Epidermal melanocyte (primary cell): ENCODE results near the gene ABCG1.

Experiments
- DNase-seq: peaks from one replicate; pipeline ENCODE4 v3.0.0; 2011; ENCODE audit warnings: low spot score; ENCODE audit not compliant: insufficient read length

The ABCG1 gene

GRCh38 chr21:42231756-42232155, 12.8 kb downstream of the ABCG1 start:
- DNase-seq = no peak

GRCh38 chr21:42232176-42232825, 13.4 kb downstream of the ABCG1 start:
- DNase-seq = no peak

GRCh38 chr21:42233067-42233961, 14.4 kb downstream of the ABCG1 start:
- DNase-seq = no peak

GRCh38 chr21:42234041-42234440, 15.1 kb downstream of the ABCG1 start:
- no peak for DNase-seq

GRCh38 chr21:42234464-42235241, 15.7 kb downstream of the ABCG1 start:
- no peak for DNase-seq

GRCh38 chr21:42235593-42235992, 16.7 kb downstream of the ABCG1 start:
- no peak for DNase-seq

- DNase-seq = no peak
These were observed 17.1 kb downstream of the ABCG1 start for GRCh38 chr21:42236014-42236413.

GRCh38 chr21:42236693-42237092, 17.8 kb downstream of the ABCG1 start:
- DNase-seq = no peak

GRCh38 chr21:42237161-42237560, 18.2 kb downstream of the ABCG1 start:
- no peak for DNase-seq

GRCh38 chr21:42237577-42237976, 18.6 kb downstream of the ABCG1 start:
- DNase-seq = no peak

- DNase-seq = no peak
These were observed 19.4 kb downstream of the ABCG1 start for GRCh38 chr21:42238185-42238934.

GRCh38 chr21:42239556-42239955, 20.6 kb downstream of the ABCG1 start:
- DNase-seq = no peak

GRCh38 chr21:42239973-42240372, 21.0 kb downstream of the ABCG1 start:
- no peak for DNase-seq

- no peak for DNase-seq
These were observed 23.7 kb downstream of the ABCG1 start for GRCh38 chr21:42242611-42243010.

GRCh38 chr21:42243026-42243425, 24.1 kb downstream of the ABCG1 start:
- DNase-seq = no peak

- no peak for DNase-seq
These were observed 26.6 kb downstream of the ABCG1 start for GRCh38 chr21:42245331-42246193.

GRCh38 chr21:42247716-42248115, 28.8 kb downstream of the ABCG1 start:
- no peak for DNase-seq

GRCh38 chr21:42248241-42248640, 29.3 kb downstream of the ABCG1 start:
- DNase-seq = no peak

- no peak for DNase-seq
These were observed 30.1 kb downstream of the ABCG1 start for GRCh38 chr21:42248783-42249597.
